Mesothelial cell of epicardium (in vitro differentiated cells): ENCODE data around the gene ANKRD31. TPM values are rescaled to one million over a fixed set of nuclear protein-coding genes. Genes with fewer than 3 reads are reported as not detected.
"Not testable (repeated sequence)": the region's sequence is repeated elsewhere in the genome, so short reads cannot be mapped to it uniquely, and the experiment has no call there.

Source experiments
- DNase-seq, 2 experiments: peaks; one replicate each; pipeline ENCODE4 v3.0.0; 2021; ENCODE audit warnings: low spot score in 2 of 2; ENCODE audit not compliant: unreplicated experiment in 2 of 2
- H3K27ac Mint-ChIP-seq: 2 replicates; pipeline ENCODE4 v1.8.0; 2021; ENCODE audit warnings: mixed read lengths
- H3K27me3 Mint-ChIP-seq: 2 replicates; pipeline ENCODE4 v1.8.0; 2021; ENCODE audit warnings: low read depth, mixed read lengths
- H3K36me3 Mint-ChIP-seq: 2 replicates; pipeline ENCODE4 v1.8.0; 2021; ENCODE audit warnings: mixed read lengths
- H3K4me1 Mint-ChIP-seq: 2 replicates; pipeline ENCODE4 v1.8.0; 2021; ENCODE audit warnings: mixed read lengths
- H3K4me3 Mint-ChIP-seq: 2 replicates; pipeline ENCODE4 v1.8.0; 2021; ENCODE audit warnings: mild to moderate bottlenecking, moderate library complexity, mixed read lengths
- H3K9me3 Mint-ChIP-seq: 2 replicates; pipeline ENCODE4 v1.8.0; 2021; ENCODE audit warnings: mixed read lengths
- total RNA-seq: library from RNA; stranded (reverse); gene quantifications from 3 replicates; pipeline ENCODE4 v1.2.1, GENCODE V29; 2021
- TF ChIP-seq, protein P1 (sequence below): fragments of 200-600 bp; sonication (generic); IDR thresholded peaks from one replicate; pipeline ENCODE4 v1.5.0; 2021; ENCODE audit warnings: antibody characterized with exemption; ENCODE audit not compliant: unreplicated experiment

The ANKRD31 gene
- total RNA-seq, 1 donor from 2014 or later, result 1.1 TPM

DNA sequence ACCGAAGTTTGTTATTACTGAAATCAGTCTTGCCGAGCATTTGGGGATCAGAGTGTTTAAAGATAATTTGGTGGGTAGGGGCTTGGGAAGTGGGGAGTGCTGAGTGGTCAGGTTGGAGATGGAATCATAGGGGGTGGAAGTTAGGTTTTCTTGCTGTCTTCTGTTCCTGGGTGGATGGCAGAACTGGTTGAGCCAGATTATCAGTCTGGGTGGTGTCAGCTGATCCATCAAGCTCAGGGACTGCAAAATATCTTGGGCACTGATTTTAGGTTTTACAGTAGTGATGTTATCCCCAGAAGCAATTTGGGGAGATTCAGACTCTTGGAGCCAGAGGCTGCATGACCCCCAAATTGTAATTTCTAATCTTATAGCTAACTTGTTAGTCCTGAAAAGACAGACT is 5.4 kb upstream of the ANKRD31 start:
- DNase-seq, result no peak
- TF ChIP-seq, protein P1, sequence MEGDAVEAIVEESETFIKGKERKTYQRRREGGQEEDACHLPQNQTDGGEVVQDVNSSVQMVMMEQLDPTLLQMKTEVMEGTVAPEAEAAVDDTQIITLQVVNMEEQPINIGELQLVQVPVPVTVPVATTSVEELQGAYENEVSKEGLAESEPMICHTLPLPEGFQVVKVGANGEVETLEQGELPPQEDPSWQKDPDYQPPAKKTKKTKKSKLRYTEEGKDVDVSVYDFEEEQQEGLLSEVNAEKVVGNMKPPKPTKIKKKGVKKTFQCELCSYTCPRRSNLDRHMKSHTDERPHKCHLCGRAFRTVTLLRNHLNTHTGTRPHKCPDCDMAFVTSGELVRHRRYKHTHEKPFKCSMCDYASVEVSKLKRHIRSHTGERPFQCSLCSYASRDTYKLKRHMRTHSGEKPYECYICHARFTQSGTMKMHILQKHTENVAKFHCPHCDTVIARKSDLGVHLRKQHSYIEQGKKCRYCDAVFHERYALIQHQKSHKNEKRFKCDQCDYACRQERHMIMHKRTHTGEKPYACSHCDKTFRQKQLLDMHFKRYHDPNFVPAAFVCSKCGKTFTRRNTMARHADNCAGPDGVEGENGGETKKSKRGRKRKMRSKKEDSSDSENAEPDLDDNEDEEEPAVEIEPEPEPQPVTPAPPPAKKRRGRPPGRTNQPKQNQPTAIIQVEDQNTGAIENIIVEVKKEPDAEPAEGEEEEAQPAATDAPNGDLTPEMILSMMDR, result no peak
- Mint-ChIP-seq H3K9me3 (no peaks in the 10 kb centered on the region), H3K27me3 (no peaks in the 10 kb centered on the region), H3K36me3 (no peaks in the 10 kb centered on the region), H3K4me3 (peak overlapping the region; percentile 37), H3K27ac (peak overlapping the region; percentile 74), H3K4me1 (peaks cover 35% of the 10 kb centered on the region)

DNA sequence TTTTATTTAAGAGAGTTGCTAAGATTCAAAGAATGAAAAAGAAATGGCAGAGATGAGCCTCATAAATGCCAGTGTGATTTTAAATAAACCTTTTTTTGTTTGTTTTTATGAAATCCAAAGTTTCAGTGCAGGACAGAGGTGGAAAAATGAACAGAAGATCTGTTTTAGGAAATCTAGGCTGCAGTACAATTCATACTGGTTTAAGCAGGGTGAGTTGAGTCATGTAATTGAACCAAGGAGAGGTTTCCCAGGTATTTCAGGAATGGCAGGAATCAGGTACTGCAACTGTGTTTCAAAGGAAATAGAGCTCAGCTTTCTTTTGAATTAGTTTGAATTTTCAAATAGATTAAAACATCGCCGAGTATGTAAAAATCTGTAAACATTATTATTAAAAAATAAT is 3.0 kb upstream of the ANKRD31 start:
- TF ChIP-seq, protein P1, result no peak
- no peak for DNase-seq
- Mint-ChIP-seq H3K4me3 (no peak overlapping the region), H3K4me1 (peaks cover 46% of the 10 kb centered on the region), H3K27ac (peak overlapping the region; percentile 86), H3K36me3 (no peaks in the 10 kb centered on the region), H3K9me3 (no peaks in the 10 kb centered on the region), H3K27me3 (no peaks in the 10 kb centered on the region)

DNA sequence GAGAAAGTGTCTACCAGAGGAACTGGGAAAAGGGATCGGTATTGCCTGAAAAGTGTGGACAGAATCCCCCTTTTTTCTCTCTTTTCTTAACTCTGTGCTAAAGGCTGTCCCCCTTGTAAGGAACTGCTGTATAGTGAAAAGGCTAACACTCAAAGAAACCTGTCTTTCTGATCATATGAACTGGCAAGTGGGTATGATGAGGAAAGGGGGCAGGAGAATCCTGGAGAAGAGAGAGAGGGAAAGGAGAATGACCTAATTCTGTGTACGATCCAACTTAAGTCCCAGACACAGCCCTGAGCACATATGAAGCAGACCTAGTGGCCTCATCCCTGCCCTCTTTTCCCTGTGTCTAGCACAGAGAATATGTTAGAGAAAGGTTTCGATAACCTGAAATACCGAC is 967 bp downstream of the ANKRD31 start:
- H3K4me1 Mint-ChIP-seq, result peaks cover 26% of the 10 kb centered on the region
- H3K9me3 Mint-ChIP-seq, result no peaks in the 10 kb centered on the region
- no peak for DNase-seq
- no peaks in the 10 kb centered on the region for H3K27me3 Mint-ChIP-seq
- peak overlapping the region; percentile 61 for H3K27ac Mint-ChIP-seq
- H3K36me3 Mint-ChIP-seq, result no peaks in the 10 kb centered on the region
- H3K4me3 Mint-ChIP-seq, result peak overlapping the region; percentile 89
- TF ChIP-seq, protein P1, result no peak

DNA sequence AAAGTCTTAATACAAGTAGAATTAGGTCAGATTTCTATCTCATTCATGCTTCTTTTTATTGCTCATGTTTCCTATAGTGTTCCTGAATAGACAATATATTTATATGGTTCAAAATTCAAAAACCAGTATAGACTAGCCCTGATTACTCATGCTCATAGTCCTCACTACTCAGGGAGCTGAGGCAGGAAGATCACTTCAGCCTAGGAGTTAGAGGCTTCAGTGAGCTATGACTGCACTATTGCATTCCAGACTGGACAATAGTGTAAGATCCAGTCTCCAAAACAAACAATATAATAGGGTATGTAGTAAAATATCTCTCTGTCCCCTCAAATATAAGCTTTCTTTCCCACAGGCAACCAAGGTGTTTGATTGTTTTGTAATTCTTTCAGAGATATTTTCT is 2.4 kb downstream of the ANKRD31 start:
- Mint-ChIP-seq H3K4me1 (peaks cover 20% of the 10 kb centered on the region), H3K9me3 (no peaks in the 10 kb centered on the region), H3K27me3 (no peaks in the 10 kb centered on the region), H3K4me3 (no peak overlapping the region), H3K27ac (no peak overlapping the region), H3K36me3 (no peaks in the 10 kb centered on the region)
- DNase-seq, result no peak
- TF ChIP-seq, protein P1, result no peak

DNA sequence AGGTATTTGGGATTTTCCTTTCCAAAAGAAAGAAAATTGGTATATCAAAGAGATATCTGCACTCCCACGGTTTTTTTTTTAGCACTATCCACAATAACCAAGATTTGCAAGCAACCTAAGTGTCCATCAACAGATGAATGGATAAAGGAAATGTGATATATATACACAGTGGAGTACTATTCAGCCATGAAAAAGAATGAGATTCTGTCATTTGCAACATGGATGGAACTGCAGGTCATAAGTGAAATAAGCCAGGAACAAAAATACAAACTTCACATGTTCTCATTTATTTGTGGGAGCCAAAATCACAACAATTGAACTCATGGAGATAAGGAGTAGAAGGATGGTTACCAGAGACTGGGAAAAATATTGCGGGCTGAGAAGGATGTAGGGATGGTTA is 9.8 kb downstream of the ANKRD31 start:
- Mint-ChIP-seq H3K4me1 (no peaks in the 10 kb centered on the region), H3K9me3 (peaks cover 13% of the 10 kb centered on the region), H3K27ac (no peak overlapping the region), H3K27me3 (no peaks in the 10 kb centered on the region), H3K36me3 (no peaks in the 10 kb centered on the region), H3K4me3 (no peak overlapping the region)
- TF ChIP-seq, protein P1, result no peak
- DNase-seq, result no peak

DNA sequence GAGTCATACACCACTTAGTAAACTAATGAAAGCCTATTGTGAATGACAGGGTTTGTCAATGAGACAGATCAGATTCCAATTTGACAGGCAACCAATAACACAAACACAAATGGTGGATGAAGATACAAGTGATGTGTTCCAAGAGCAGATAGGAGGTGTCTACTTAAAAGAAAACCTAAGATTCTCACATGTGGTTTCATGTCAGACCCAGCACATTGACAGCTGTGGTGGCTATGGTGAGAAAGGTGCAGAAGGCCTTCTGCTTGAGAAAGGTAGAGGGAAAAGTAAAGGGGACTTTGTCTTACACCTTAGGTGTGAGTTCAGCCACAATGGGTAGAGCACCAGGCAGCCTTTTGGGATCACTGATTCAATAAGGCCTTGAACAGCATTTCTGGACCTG is 11.2 kb downstream of the ANKRD31 start:
- Mint-ChIP-seq H3K36me3 (peaks cover 8% of the 10 kb centered on the region), H3K27me3 (no peaks in the 10 kb centered on the region), H3K9me3 (peaks cover 19% of the 10 kb centered on the region), H3K27ac (no peak overlapping the region), H3K4me3 (no peak overlapping the region), H3K4me1 (no peaks in the 10 kb centered on the region)
- TF ChIP-seq, protein P1, result no peak
- DNase-seq, result no peak

DNA sequence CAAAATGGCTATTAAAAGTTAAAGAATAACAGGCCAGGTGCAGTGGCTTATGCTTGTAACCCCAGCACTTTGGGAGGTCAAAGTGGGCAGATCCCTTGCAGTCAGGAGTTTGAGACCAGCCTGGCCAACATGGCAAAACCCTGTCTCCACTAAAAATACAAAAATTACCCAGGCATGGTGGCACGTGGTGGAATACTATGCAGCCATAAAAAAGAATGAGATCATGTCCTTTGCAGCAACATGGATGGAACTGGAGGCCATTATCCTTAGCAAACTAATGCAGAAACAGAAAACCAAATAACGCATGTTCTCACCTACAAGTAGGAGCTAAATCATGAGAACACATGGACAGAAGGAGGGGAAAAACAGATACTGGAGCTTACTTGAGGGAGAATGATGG is 15.9 kb downstream of the ANKRD31 start:
- not testable (repeated sequence) for H3K4me3 Mint-ChIP-seq, DNase-seq, H3K4me1 Mint-ChIP-seq, H3K27me3 Mint-ChIP-seq, H3K27ac Mint-ChIP-seq
- Mint-ChIP-seq H3K9me3 (peaks cover 47% of the 10 kb centered on the region), H3K36me3 (peaks cover 35% of the 10 kb centered on the region)
